HEK293 (cell line): ENCODE results near the gene SVOPL.

Experiments used
- CTCF ChIA-PET: fragments of 350-600 bp; formaldehyde crosslinking; extraction: SDS; loops from one replicate; lab custom pipeline; 2021; ENCODE audit warnings: antibody characterized with exemption; lab: Yijun Ruan, JAX
- POLR2A ChIA-PET: fragments of 300-600 bp; formaldehyde crosslinking; extraction: SDS; loops from one replicate; lab custom pipeline; 2020; ENCODE audit warnings: antibody characterized with exemption, inconsistent platforms; lab: Yijun Ruan, JAX
- H3K27ac ChIP-seq: fragments of 200-500 bp; sonication (Bioruptor generic); 2 replicates; pipeline ENCODE4 v1.5.1; 2014; ENCODE audit warnings: low read depth, low read length, control low read depth, inconsistent platforms; ENCODE audit errors: extremely low read depth
- H3K36me3 ChIP-seq, 2 experiments: fragments of 200-500 bp in 1 of 2; sonication (Bioruptor generic) in 1 of 2; 1 replicate in 1 of 2; 2 replicates in 1 of 2; pipeline ENCODE4 v1.5.1; 2014 to 2017; ENCODE audit warnings: inconsistent platforms in 2 of 2, low read length in 2 of 2; ENCODE audit not compliant: control insufficient read depth in 2 of 2, insufficient read depth in 1 of 2
- H3K4me1 ChIP-seq: fragments of 200-500 bp; sonication (Bioruptor generic); 2 replicates; pipeline ENCODE4 v1.5.1; 2014; ENCODE audit warnings: mild to moderate bottlenecking, low read length, inconsistent platforms; ENCODE audit not compliant: control insufficient read depth, insufficient read depth
- H3K4me3 ChIP-seq: 2 replicates; pipeline ENCODE4 v1.5.1; 2011; ENCODE audit warnings: low read depth, mild to moderate bottlenecking, control low read depth, low read length, moderate library complexity
- H3K9me3 ChIP-seq: fragments of 200-500 bp; sonication (Bioruptor generic); 2 replicates; pipeline ENCODE4 v1.5.1; 2014; ENCODE audit warnings: low read depth, low read length, inconsistent platforms; ENCODE audit not compliant: control insufficient read depth, insufficient read depth
- BCL11B ChIP-seq: fragments of 450-650 bp; formaldehyde crosslinking; IDR thresholded peaks from 2 replicates; pipeline ENCODE4 v1.5.1; 2016; ENCODE audit warnings: low read depth, missing biosample characterization, missing genetic modification characterization
- GFI1B ChIP-seq: fragments of 450-650 bp; formaldehyde crosslinking; IDR thresholded peaks from 2 replicates; pipeline ENCODE4 v1.5.1; 2016; ENCODE audit warnings: missing biosample characterization, missing genetic modification characterization
- HOXA7 ChIP-seq: sonication (generic); formaldehyde crosslinking; IDR thresholded peaks from 2 replicates; pipeline ENCODE4 v1.8.1; 2022; ENCODE audit warnings: missing genetic modification reagents, borderline replicate concordance
- MEIS1 ChIP-seq: sonication (generic); formaldehyde crosslinking; IDR thresholded peaks from 2 replicates; pipeline ENCODE4 v1.8.1; 2022; ENCODE audit warnings: missing genetic modification reagents, mild to moderate bottlenecking, borderline replicate concordance
- REPIN1 ChIP-seq: fragments of 450-650 bp; formaldehyde crosslinking; IDR thresholded peaks from 2 replicates; pipeline ENCODE4 v1.5.1; 2017; ENCODE audit warnings: missing biosample characterization, missing genetic modification characterization, low read depth
- SP2 ChIP-seq: fragments of 450-650 bp; formaldehyde crosslinking; IDR thresholded peaks from 2 replicates; pipeline ENCODE4 v1.5.1; 2016; ENCODE audit warnings: missing biosample characterization, missing genetic modification characterization
- YY1 ChIP-seq: fragments of 450-650 bp; formaldehyde crosslinking; IDR thresholded peaks from 2 replicates; pipeline ENCODE4 v1.5.1; 2018; ENCODE audit warnings: missing biosample characterization, missing genetic modification characterization
- ZBTB20 ChIP-seq: fragments of 450-650 bp; formaldehyde crosslinking; IDR thresholded peaks from 2 replicates; pipeline ENCODE4 v1.5.1; 2016; ENCODE audit warnings: missing biosample characterization, missing genetic modification characterization
- ZBTB21 ChIP-seq: fragments of 450-650 bp; formaldehyde crosslinking; IDR thresholded peaks from 2 replicates; pipeline ENCODE4 v1.5.1; 2017; ENCODE audit warnings: missing biosample characterization, missing genetic modification characterization
- ZBTB26 ChIP-seq: fragments of 450-650 bp; formaldehyde crosslinking; optimal IDR thresholded peaks from 2 replicates; pipeline ENCODE3; 2016; ENCODE audit warnings: missing biosample characterization, mild to moderate bottlenecking, missing genetic modification characterization
- ZFHX2 ChIP-seq: fragments of 450-650 bp; formaldehyde crosslinking; conservative IDR thresholded peaks from 2 replicates; pipeline ENCODE4 v1.5.1; 2016; ENCODE audit warnings: missing biosample characterization, missing genetic modification characterization
- ZNF132 ChIP-seq: fragments of 450-650 bp; formaldehyde crosslinking; IDR thresholded peaks from 2 replicates; pipeline ENCODE4 v1.5.1; 2017; ENCODE audit warnings: missing biosample characterization, missing genetic modification characterization, borderline replicate concordance
- ZNF133 ChIP-seq: fragments of 450-650 bp; formaldehyde crosslinking; IDR thresholded peaks from 2 replicates; pipeline ENCODE4 v1.5.1; 2016; ENCODE audit warnings: missing biosample characterization, missing genetic modification characterization
- ZNF23 ChIP-seq: fragments of 450-650 bp; formaldehyde crosslinking; IDR thresholded peaks from 2 replicates; pipeline ENCODE4 v1.5.1; 2016; ENCODE audit warnings: missing biosample characterization, missing genetic modification characterization, borderline replicate concordance
- ZNF366 ChIP-seq: fragments of 450-650 bp; formaldehyde crosslinking; conservative IDR thresholded peaks from 2 replicates; pipeline ENCODE4 v1.5.1; 2016; ENCODE audit warnings: missing biosample characterization, missing genetic modification characterization
- ZNF394 ChIP-seq: fragments of 450-650 bp; formaldehyde crosslinking; IDR thresholded peaks from 2 replicates; pipeline ENCODE4 v1.5.1; 2016; ENCODE audit warnings: missing biosample characterization, missing genetic modification characterization, mild to moderate bottlenecking, moderate library complexity, borderline replicate concordance
- ZNF433 ChIP-seq: fragments of 450-650 bp; formaldehyde crosslinking; IDR thresholded peaks from 2 replicates; pipeline ENCODE4 v1.5.1; 2016; ENCODE audit warnings: missing biosample characterization, missing genetic modification characterization, low read depth
- ZNF571 ChIP-seq: fragments of 450-650 bp; formaldehyde crosslinking; IDR thresholded peaks from 2 replicates; pipeline ENCODE4 v1.5.0; 2017; ENCODE audit warnings: missing biosample characterization, missing genetic modification characterization
- ZNF670 ChIP-seq: fragments of 450-650 bp; formaldehyde crosslinking; IDR thresholded peaks from 2 replicates; pipeline ENCODE4 v1.5.1; 2016; ENCODE audit warnings: missing biosample characterization, missing genetic modification characterization, low read depth
- ZNF701 ChIP-seq: fragments of 450-650 bp; formaldehyde crosslinking; IDR thresholded peaks from 2 replicates; pipeline ENCODE4 v1.5.1; 2016; ENCODE audit warnings: missing biosample characterization, missing genetic modification characterization
- ZNF76 ChIP-seq: fragments of 450-650 bp; formaldehyde crosslinking; IDR thresholded peaks from 2 replicates; pipeline ENCODE4; 2016; ENCODE audit warnings: low read depth, missing biosample characterization, missing genetic modification characterization, borderline replicate concordance
- ZNF785 ChIP-seq: fragments of 450-650 bp; formaldehyde crosslinking; IDR thresholded peaks from 2 replicates; pipeline ENCODE4 v1.5.1; 2016; ENCODE audit warnings: missing biosample characterization, missing genetic modification characterization
- TF ChIP-seq, protein P1 (sequence below): fragments of 450-650 bp; formaldehyde crosslinking; IDR thresholded peaks from 2 replicates; pipeline ENCODE4 v1.5.1; 2016; ENCODE audit warnings: missing biosample characterization, missing genetic modification characterization
- TF ChIP-seq, protein P2 (sequence below): fragments of 450-650 bp; IDR thresholded peaks from 2 replicates; pipeline ENCODE4 v1.5.1; 2018; ENCODE audit warnings: missing biosample characterization, missing genetic modification characterization
- TF ChIP-seq, protein P3 (sequence below): fragments of 450-650 bp; formaldehyde crosslinking; IDR thresholded peaks from 2 replicates; pipeline ENCODE4 v1.5.1; 2016; ENCODE audit warnings: missing biosample characterization, missing genetic modification characterization

Gene SVOPL, protein sequence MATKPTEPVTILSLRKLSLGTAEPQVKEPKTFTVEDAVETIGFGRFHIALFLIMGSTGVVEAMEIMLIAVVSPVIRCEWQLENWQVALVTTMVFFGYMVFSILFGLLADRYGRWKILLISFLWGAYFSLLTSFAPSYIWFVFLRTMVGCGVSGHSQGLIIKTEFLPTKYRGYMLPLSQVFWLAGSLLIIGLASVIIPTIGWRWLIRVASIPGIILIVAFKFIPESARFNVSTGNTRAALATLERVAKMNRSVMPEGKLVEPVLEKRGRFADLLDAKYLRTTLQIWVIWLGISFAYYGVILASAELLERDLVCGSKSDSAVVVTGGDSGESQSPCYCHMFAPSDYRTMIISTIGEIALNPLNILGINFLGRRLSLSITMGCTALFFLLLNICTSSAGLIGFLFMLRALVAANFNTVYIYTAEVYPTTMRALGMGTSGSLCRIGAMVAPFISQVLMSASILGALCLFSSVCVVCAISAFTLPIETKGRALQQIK

GRCh38 chr7:138700857-138701536 is at the start of gene SVOPL:
Gene SVOPL, minus strand, starts transcription at chr7:138701362. Its CDS starts 22,317 bp downstream, at chr7:138679045.
- Histone ChIP-seq H3K4me1 (no peaks in the 10 kb centered on the region), H3K4me3 (no peak within 1 kb of the TSS), H3K9me3 (no peaks in the 10 kb centered on the region), H3K36me3 (no peaks in the 10 kb centered on the region), H3K27ac (no peak within 1 kb of the TSS)
- TF ChIP-seq ZNF76 (tag by site-specific recombination) (no peak), ZNF785 (tag by site-specific recombination) (no peak), ZNF394 (tag by site-specific recombination) (no peak), MEIS1 (CRISPR knock-in tag) (no peak), ZNF366 (tag by site-specific recombination) (no peak), HOXA7 (no peak), ZBTB20 (tag by site-specific recombination) (no peak), ZNF701 (no peak), ZNF571 (tag by site-specific recombination) (no peak), ZNF670 (no peak)
- TF ChIP-seq, protein P1, sequence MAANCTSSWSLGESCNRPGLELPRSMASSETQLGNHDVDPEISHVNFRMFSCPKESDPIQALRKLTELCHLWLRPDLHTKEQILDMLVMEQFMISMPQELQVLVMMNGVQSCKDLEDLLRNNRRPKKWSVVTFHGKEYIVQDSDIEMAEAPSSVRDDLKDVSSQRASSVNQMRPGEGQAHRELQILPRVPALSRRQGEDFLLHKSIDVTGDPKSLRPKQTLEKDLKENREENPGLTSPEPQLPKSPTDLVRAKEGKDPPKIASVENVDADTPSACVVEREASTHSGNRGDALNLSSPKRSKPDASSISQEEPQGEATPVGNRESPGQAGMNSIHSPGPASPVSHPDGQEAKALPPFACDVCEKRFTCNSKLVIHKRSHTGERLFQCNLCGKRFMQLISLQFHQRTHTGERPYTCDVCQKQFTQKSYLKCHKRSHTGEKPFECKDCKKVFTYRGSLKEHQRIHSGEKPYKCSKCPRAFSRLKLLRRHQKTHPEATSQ (tag by site-specific recombination) = no peak
- POLR2A ChIA-PET = no interaction called here
- CTCF ChIA-PET = interaction anchor here (0.6 kb wide), 1 partner anchor 38 kb away, joined by 3 read pairs; no protein-coding TSS in a partner anchor

- Histone ChIP-seq H3K36me3 (no peaks in the 10 kb centered on the region), H3K4me1 (no peaks in the 10 kb centered on the region), H3K4me3 (no peak overlapping the region), H3K27ac (no peak overlapping the region), H3K9me3 (no peaks in the 10 kb centered on the region)
- POLR2A ChIA-PET = no interaction called here
- CTCF ChIA-PET = interaction anchor here (0.7 kb wide), 1 partner anchor 11 kb away, joined by 3 read pairs; no protein-coding TSS in a partner anchor
- TF ChIP-seq ZNF366 (tag by site-specific recombination) (no peak), ZNF23 (tag by site-specific recombination) (no peak), ZNF433 (tag by site-specific recombination) (no peak), BCL11B (tag by site-specific recombination) (no peak), ZFHX2 (tag by site-specific recombination) (no peak), REPIN1 (no peak), ZNF132 (tag by site-specific recombination) (no peak), ZBTB26 (tag by site-specific recombination) (no peak), GFI1B (tag by site-specific recombination) (no peak), ZBTB21 (tag by site-specific recombination) (no peak), SP2 (tag by site-specific recombination) (no peak), ZNF133 (tag by site-specific recombination) (no peak), YY1 (tag by site-specific recombination) (no peak)
- TF ChIP-seq, protein P2, sequence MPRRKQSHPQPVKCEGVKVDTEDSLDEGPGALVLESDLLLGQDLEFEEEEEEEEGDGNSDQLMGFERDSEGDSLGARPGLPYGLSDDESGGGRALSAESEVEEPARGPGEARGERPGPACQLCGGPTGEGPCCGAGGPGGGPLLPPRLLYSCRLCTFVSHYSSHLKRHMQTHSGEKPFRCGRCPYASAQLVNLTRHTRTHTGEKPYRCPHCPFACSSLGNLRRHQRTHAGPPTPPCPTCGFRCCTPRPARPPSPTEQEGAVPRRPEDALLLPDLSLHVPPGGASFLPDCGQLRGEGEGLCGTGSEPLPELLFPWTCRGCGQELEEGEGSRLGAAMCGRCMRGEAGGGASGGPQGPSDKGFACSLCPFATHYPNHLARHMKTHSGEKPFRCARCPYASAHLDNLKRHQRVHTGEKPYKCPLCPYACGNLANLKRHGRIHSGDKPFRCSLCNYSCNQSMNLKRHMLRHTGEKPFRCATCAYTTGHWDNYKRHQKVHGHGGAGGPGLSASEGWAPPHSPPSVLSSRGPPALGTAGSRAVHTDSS (tag by site-specific recombination) = no peak
- TF ChIP-seq, protein P3, sequence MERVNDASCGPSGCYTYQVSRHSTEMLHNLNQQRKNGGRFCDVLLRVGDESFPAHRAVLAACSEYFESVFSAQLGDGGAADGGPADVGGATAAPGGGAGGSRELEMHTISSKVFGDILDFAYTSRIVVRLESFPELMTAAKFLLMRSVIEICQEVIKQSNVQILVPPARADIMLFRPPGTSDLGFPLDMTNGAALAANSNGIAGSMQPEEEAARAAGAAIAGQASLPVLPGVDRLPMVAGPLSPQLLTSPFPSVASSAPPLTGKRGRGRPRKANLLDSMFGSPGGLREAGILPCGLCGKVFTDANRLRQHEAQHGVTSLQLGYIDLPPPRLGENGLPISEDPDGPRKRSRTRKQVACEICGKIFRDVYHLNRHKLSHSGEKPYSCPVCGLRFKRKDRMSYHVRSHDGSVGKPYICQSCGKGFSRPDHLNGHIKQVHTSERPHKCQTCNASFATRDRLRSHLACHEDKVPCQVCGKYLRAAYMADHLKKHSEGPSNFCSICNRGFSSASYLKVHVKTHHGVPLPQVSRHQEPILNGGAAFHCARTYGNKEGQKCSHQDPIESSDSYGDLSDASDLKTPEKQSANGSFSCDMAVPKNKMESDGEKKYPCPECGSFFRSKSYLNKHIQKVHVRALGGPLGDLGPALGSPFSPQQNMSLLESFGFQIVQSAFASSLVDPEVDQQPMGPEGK (tag by site-specific recombination) = no peak
These were observed 49.3 kb upstream of the SVOPL start for GRCh38 chr7:138750473-138750872.
